Activated CD4-positive, alpha-beta memory T cell treated with anti-CD3 and anti-CD28 coated beads, Interleukin-2, amount 10 ng/mL, durations not matched to agents 7 days and 5 days (primary cell): ENCODE results near the gene GAS6. TPM values are rescaled to one million over a fixed set of nuclear protein-coding genes. Genes with fewer than 3 reads are reported as not detected.
"Not testable (repeated sequence)": the region's sequence is repeated elsewhere in the genome, so short reads cannot be mapped to it uniquely, and the experiment has no call there.

Experiments
- CTCF ChIA-PET: fragments of 350-600 bp; sonication (Branson Sonifier 250); formaldehyde crosslinking; loops from one replicate; lab custom pipeline; 2021; ENCODE audit warnings: antibody characterized with exemption, inconsistent platforms; lab: Charles Lee
- POLR2A ChIA-PET: fragments of 350-600 bp; sonication (Branson Sonifier 250); formaldehyde crosslinking; loops from one replicate; lab custom pipeline; 2021; ENCODE audit warnings: antibody characterized with exemption; lab: Charles Lee
- DNase-seq: peaks from one replicate; pipeline ENCODE4 v3.0.0-alpha.2; 2020
- H3K27ac Mint-ChIP-seq: one replicate; pipeline ENCODE4 v1.8.0; 2021; ENCODE audit warnings: mild to moderate bottlenecking, mixed read lengths
- H3K27me3 Mint-ChIP-seq: one replicate; pipeline ENCODE4 v1.8.0; 2021; ENCODE audit warnings: mixed read lengths
- H3K36me3 Mint-ChIP-seq: one replicate; pipeline ENCODE4 v1.8.0; 2021; ENCODE audit warnings: low read depth, mixed read lengths
- H3K4me1 Mint-ChIP-seq: one replicate; pipeline ENCODE4 v1.8.0; 2021; ENCODE audit warnings: mixed read lengths
- H3K4me3 Mint-ChIP-seq: one replicate; pipeline ENCODE4 v1.8.0; 2021; ENCODE audit warnings: mild to moderate bottlenecking, mixed read lengths
- H3K9me3 Mint-ChIP-seq: one replicate; pipeline ENCODE4 v1.8.0; 2021; ENCODE audit warnings: mixed read lengths
- total RNA-seq, 2 experiments: library from RNA; stranded (reverse); gene quantifications; one replicate each; pipeline ENCODE4 v1.2.3, GENCODE V29; 2021

Gene GAS6
- total RNA-seq, 2 experiments from 2014 or later: 1.3 to 1.8 TPM

DNA sequence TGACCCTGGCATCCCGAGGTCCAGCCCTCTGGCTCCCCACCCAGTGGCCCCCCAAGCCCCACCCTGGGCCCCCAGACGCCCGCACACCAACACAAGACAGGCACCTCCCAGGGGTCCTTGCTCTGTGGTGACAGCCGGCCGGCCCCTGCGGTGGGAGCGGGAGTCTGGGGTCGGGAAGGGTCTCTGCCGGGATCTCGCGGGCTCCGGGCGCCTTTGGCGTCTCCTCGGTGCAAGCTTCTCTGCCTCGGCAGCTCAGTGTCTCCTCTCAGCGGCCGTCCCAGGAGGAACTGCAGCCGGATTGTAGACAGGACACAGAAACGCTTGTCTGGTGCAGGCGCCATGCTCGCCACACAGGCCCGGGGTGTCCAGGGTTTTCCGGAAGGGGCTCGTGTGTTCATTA, 61.1 kb downstream of the GAS6 start:
- H3K36me3 Mint-ChIP-seq: no peaks in the 10 kb centered on the region
- H3K4me1 Mint-ChIP-seq: no peaks in the 10 kb centered on the region
- no peaks in the 10 kb centered on the region for H3K9me3 Mint-ChIP-seq
- ChIA-PET CTCF (no interaction called here), POLR2A (no interaction called here)
- H3K27ac Mint-ChIP-seq: no peak overlapping the region
- no peak overlapping the region for H3K4me3 Mint-ChIP-seq
- no peak for DNase-seq
- no peaks in the 10 kb centered on the region for H3K27me3 Mint-ChIP-seq

GRCh38 chr13:113802090-113802531, 61.8 kb downstream of the GAS6 start:
- Mint-ChIP-seq H3K27ac (no peak overlapping the region), H3K4me3 (no peak overlapping the region), H3K36me3 (no peaks in the 10 kb centered on the region), H3K27me3 (no peaks in the 10 kb centered on the region), H3K4me1 (no peaks in the 10 kb centered on the region), H3K9me3 (no peaks in the 10 kb centered on the region)
- POLR2A ChIA-PET: no interaction called here
- DNase-seq: no peak
- CTCF ChIA-PET: no interaction called here

- no peaks in the 10 kb centered on the region for H3K27me3 Mint-ChIP-seq
- DNase-seq: no peak
Measured at GRCh38 chr13:113801289-113801961, 62.5 kb downstream of the GAS6 start.

GRCh38 chr13:113800576-113800926, 63.3 kb downstream of the GAS6 start:
- POLR2A ChIA-PET: no interaction called here
- Mint-ChIP-seq H3K27me3 (no peaks in the 10 kb centered on the region), H3K9me3 (no peaks in the 10 kb centered on the region), H3K27ac (no peak overlapping the region), H3K4me1 (no peaks in the 10 kb centered on the region), H3K36me3 (no peaks in the 10 kb centered on the region), H3K4me3 (no peak overlapping the region)
- DNase-seq: no peak
- CTCF ChIA-PET: no interaction called here

More at GRCh38 chr13:113801289-113801961, 62.5 kb downstream of the GAS6 start:
- ChIA-PET POLR2A (no interaction called here), CTCF (no interaction called here)
- no peak overlapping the region for H3K4me3 Mint-ChIP-seq
- H3K36me3 Mint-ChIP-seq: no peaks in the 10 kb centered on the region
- no peak overlapping the region for H3K27ac Mint-ChIP-seq
- no peaks in the 10 kb centered on the region for H3K9me3 Mint-ChIP-seq
- no peaks in the 10 kb centered on the region for H3K4me1 Mint-ChIP-seq

GRCh38 chr13:113798200-113798811, 65.6 kb downstream of the GAS6 start:
- no peak overlapping the region for H3K4me3 Mint-ChIP-seq
- H3K36me3 Mint-ChIP-seq: no peaks in the 10 kb centered on the region
- CTCF ChIA-PET: no interaction called here

GRCh38 chr13:113796964-113797676, 66.8 kb downstream of the GAS6 start:
- no peaks in the 10 kb centered on the region for H3K9me3 Mint-ChIP-seq
- H3K27ac Mint-ChIP-seq: no peak overlapping the region
- H3K27me3 Mint-ChIP-seq: no peaks in the 10 kb centered on the region
- H3K36me3 Mint-ChIP-seq: no peaks in the 10 kb centered on the region
- no peak overlapping the region for H3K4me3 Mint-ChIP-seq
- ChIA-PET CTCF (no interaction called here), POLR2A (no interaction called here)
- DNase-seq: no peak
- no peaks in the 10 kb centered on the region for H3K4me1 Mint-ChIP-seq

More at GRCh38 chr13:113798200-113798811, 65.6 kb downstream of the GAS6 start:
- Mint-ChIP-seq H3K9me3 (no peaks in the 10 kb centered on the region), H3K27ac (no peak overlapping the region), H3K27me3 (no peaks in the 10 kb centered on the region), H3K4me1 (no peaks in the 10 kb centered on the region)
- no peak for DNase-seq
- POLR2A ChIA-PET: no interaction called here

GRCh38 chr13:113796211-113796963, 67.5 kb downstream of the GAS6 start:
- no peak overlapping the region for H3K27ac Mint-ChIP-seq
- DNase-seq: no peak
- H3K36me3 Mint-ChIP-seq: no peaks in the 10 kb centered on the region
- H3K9me3 Mint-ChIP-seq: no peaks in the 10 kb centered on the region
- POLR2A ChIA-PET: no interaction called here
- H3K4me1 Mint-ChIP-seq: no peaks in the 10 kb centered on the region
- no peak overlapping the region for H3K4me3 Mint-ChIP-seq
- CTCF ChIA-PET: no interaction called here
- H3K27me3 Mint-ChIP-seq: no peaks in the 10 kb centered on the region

- DNase-seq, H3K27ac Mint-ChIP-seq, H3K4me3 Mint-ChIP-seq, CTCF ChIA-PET, H3K4me1 Mint-ChIP-seq, POLR2A ChIA-PET, H3K36me3 Mint-ChIP-seq, H3K9me3 Mint-ChIP-seq, H3K27me3 Mint-ChIP-seq: not testable (repeated sequence)
Measured at GRCh38 chr13:113795362-113795761, 68.5 kb downstream of the GAS6 start.

DNA sequence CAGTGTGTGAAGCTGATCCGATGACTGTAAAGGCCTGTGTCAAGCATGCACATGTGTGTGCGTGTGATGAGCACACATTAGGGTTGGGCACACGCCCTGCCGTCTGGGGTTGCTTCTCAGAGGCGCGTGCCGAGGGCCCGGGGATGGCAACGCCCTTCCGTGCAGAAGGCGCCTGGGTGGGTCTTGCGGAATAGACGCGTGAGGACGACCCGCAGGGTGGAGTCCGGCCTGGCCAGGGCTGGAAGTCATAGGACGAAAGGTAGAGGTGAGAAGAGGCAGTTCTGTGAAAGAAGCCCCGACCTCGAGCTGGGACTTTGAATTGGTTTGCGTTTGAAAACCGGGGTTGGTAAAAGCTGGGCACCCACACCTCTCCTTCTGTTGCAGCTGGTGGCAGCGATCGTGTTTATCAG, 69.1 kb downstream of the GAS6 start:
- Mint-ChIP-seq H3K4me3 (no peak overlapping the region), H3K27ac (no peak overlapping the region), H3K36me3 (no peaks in the 10 kb centered on the region), H3K4me1 (no peaks in the 10 kb centered on the region), H3K27me3 (no peaks in the 10 kb centered on the region), H3K9me3 (no peaks in the 10 kb centered on the region)
- DNase-seq: no peak
- POLR2A ChIA-PET: no interaction called here
- CTCF ChIA-PET: no interaction called here

GRCh38 chr13:113794086-113794485, 69.8 kb downstream of the GAS6 start:
- no peak overlapping the region for H3K27ac Mint-ChIP-seq
- no peak for DNase-seq
- no peaks in the 10 kb centered on the region for H3K4me1 Mint-ChIP-seq
- no peaks in the 10 kb centered on the region for H3K27me3 Mint-ChIP-seq
- H3K36me3 Mint-ChIP-seq: no peaks in the 10 kb centered on the region
- ChIA-PET CTCF (no interaction called here), POLR2A (no interaction called here)
- no peaks in the 10 kb centered on the region for H3K9me3 Mint-ChIP-seq
- no peak overlapping the region for H3K4me3 Mint-ChIP-seq

- POLR2A ChIA-PET: no interaction called here
- no peak overlapping the region for H3K4me3 Mint-ChIP-seq
- CTCF ChIA-PET: no interaction called here
- DNase-seq: no peak
- H3K27me3 Mint-ChIP-seq: no peaks in the 10 kb centered on the region
- no peaks in the 10 kb centered on the region for H3K36me3 Mint-ChIP-seq
- H3K4me1 Mint-ChIP-seq: no peaks in the 10 kb centered on the region
- H3K27ac Mint-ChIP-seq: no peak overlapping the region
- no peaks in the 10 kb centered on the region for H3K9me3 Mint-ChIP-seq
Measured at GRCh38 chr13:113793718-113794085, 70.2 kb downstream of the GAS6 start.

DNA sequence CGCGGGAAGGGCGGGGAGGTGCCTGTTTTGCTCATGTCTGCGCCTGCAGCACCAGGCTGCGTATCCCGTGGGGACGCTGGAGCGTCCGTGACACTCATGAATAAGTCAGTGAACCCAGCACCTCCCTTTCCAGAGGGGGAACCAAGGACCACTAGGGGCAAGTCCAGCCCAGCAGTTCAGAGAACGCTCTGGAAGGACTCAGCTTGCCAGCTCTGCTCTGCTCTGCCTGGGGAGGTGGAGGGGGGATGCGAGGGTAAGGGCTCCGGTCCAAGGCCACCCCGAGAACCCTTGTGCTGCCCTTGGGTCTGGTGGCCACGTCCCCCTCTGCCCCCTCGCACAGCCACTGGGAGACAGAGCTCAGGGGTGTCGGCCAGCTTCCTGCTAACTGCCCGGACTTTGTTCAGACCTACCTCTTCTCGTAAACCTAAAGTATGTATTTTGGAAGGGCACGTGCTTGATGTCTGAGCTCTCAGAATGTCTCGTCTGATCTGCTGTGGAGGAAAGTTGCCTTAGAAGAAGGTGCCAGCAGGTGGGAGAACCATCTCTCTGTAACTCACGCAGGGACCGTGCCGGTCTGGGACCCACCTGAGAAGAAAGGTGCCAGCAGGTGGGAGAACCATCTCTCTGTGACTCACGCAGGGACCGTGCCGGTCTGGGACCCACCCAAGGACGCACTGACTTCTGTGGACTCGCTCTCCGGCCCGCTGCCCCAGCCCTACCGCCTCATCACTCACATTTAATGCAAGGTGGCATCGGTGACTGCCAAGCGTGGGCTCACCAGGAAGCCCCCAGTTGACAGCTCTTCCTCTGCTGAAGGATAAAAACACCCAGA, 70.8 kb downstream of the GAS6 start:
- no peaks in the 10 kb centered on the region for H3K9me3 Mint-ChIP-seq
- H3K4me3 Mint-ChIP-seq: no peak overlapping the region
- no peak overlapping the region for H3K27ac Mint-ChIP-seq
- no peaks in the 10 kb centered on the region for H3K36me3 Mint-ChIP-seq
- H3K4me1 Mint-ChIP-seq: no peaks in the 10 kb centered on the region
- no peak for DNase-seq
- ChIA-PET POLR2A (no interaction called here), CTCF (no interaction called here)
- H3K27me3 Mint-ChIP-seq: no peaks in the 10 kb centered on the region
